AG09319 (cell line): ENCODE results near the gene HTR3B.
"Not testable (repeated sequence)": the region's sequence is repeated elsewhere in the genome, so short reads cannot be mapped to it uniquely, and the experiment has no call there.

ENCODE experiments used
- DNase-seq: peaks from one replicate; pipeline ENCODE4 v3.0.0-alpha.2; 2010; ENCODE audit warnings: low read depth; ENCODE audit errors: extremely low read depth
- TF ChIP-seq, protein P1 (sequence below): IDR thresholded peaks from 2 replicates; pipeline ENCODE4 v1.5.1; 2011; ENCODE audit warnings: low read depth, mild to moderate bottlenecking, inconsistent platforms, low read length, moderate library complexity

HTR3B gene

DNA sequence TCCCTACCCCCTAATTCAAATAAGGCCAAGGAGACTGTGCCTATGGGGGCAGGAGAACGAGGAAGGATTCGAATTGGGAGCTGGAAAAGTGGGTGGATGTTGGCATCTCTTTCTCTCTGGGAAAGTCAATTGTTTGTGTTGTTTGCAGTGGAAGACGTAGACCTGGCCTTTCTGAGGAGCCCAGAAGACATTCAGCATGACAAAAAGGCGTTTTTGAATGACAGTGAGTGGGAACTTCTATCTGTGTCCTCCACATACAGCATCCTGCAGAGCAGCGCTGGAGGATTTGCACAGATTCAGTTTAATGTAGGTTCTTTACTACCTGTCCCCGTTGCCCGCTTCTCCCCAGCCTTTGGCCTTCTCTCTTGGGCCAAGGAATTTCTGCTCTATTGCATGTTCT is 28.2 kb downstream of the HTR3B start:
- TF ChIP-seq, protein P1, sequence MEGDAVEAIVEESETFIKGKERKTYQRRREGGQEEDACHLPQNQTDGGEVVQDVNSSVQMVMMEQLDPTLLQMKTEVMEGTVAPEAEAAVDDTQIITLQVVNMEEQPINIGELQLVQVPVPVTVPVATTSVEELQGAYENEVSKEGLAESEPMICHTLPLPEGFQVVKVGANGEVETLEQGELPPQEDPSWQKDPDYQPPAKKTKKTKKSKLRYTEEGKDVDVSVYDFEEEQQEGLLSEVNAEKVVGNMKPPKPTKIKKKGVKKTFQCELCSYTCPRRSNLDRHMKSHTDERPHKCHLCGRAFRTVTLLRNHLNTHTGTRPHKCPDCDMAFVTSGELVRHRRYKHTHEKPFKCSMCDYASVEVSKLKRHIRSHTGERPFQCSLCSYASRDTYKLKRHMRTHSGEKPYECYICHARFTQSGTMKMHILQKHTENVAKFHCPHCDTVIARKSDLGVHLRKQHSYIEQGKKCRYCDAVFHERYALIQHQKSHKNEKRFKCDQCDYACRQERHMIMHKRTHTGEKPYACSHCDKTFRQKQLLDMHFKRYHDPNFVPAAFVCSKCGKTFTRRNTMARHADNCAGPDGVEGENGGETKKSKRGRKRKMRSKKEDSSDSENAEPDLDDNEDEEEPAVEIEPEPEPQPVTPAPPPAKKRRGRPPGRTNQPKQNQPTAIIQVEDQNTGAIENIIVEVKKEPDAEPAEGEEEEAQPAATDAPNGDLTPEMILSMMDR = no peak
- DNase-seq = no peak

DNA sequence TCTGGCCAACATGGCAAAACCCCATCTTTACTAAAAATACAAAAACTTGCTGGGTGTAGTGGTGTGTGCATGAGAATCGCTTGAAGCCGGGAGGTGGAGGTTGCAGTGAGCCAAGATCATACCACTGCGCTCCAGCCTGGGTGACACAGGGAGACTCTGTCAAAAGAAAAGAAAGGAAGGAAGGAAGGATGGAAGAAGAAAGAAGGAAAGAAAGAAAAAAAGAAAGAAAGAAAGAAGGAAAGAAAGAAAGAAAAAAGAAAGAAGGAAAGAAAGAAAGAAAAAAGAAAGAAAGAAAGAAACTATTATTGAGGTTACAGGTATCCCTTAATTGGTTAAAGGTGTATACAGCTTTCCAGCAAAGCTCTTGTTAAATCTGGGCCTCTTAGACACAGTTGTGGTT is 29.6 kb downstream of the HTR3B start:
- DNase-seq = not testable (repeated sequence)

DNA sequence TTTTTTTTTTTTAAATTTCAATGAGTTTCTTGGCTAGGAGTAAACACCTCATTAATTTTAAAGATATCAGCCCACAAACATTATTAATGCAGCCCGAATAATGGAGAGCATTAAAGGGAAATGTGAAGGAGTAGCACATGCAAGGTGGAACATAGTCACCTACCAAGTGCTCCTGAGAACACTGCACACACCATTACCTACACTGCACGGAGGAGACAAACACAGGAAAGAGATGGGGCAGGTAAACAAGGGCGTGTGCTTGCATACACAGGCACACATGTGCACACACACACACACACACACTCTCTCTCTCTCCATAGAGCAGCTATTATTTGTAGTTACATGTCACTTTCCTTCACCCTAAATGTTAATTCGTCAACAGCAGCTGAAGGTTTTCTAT is 30.2 kb downstream of the HTR3B start:
- DNase-seq = no peak
- TF ChIP-seq, protein P1 = no peak

DNA sequence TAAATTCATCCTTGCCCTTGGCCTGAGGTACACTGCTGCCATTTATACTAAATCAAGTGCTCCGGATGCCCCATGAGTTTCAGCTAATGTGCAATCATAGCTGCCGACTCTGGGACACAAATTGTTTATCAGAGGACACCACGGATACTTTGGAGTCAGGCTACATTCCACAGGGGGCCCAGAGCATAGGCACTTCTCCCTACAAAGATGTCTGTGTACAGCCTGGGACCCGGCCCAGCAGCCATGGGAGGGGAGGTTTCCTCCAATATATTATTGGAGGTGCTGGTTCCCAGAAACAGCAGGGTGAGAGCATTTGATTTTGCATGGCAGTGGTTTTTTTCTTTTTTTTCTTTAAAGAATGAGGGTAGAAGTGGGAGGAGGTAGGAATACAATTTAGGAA is 31.3 kb downstream of the HTR3B start:
- TF ChIP-seq, protein P1 = no peak
- DNase-seq = no peak

DNA sequence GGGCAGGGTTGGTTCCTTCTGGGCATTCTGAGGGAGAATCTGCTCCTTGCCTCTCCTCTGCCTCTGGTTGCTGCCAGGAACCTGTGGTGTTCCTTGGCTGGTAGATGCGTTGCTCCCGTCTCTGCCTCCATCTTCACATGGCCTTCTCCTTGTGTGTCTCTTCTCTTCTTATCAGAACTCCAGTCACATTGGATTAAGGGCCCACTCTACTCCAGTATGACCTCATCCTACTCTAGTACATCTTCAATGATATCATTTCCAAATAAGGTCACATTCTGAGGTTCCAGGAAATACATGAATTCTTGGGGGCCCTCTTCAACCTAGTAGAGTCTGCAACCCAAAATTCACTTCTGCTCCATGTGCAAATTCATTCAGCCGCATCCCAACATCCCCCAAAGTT is 33.3 kb downstream of the HTR3B start:
- TF ChIP-seq, protein P1 = no peak
- DNase-seq = no peak

DNA sequence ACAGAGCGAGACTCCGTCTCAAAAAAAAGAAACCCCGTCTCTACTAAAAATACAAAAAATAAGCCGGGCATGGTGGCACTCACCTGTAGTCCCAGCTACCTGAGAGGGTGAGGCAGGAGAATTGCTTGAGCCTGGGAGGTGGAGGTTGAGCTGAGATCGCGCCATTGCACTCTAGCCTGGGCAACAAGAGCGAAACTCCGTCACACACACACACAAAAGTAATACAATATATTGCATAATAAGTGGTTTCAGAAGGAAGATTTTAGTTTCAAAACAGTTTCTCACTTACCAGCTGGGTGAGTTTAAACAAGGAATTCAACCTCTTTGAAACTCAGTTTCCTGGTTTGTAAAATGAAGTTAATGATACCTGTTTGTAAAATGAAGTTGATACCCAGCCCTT is 37.7 kb downstream of the HTR3B start:
- TF ChIP-seq, protein P1 = no peak

DNA sequence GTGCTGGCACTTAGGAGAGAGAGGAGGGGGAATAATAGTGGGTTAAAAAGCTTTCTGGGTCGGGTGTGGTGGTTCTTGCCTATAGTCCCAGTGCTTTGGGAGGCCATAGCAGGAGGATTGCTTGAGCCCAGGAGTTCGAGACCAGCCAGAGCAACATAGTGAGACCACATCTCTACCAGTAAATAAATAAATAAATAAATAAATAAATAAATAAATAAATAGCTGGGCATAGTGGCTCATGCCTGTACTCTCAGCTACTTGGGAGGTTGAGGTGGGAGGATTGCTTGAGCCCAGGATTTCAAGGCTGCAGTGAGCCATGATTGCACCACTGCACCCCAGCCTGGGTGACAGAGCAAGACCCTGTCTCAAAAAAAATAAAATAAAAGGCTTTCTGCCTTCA is 41.6 kb downstream of the HTR3B start:
- not testable (repeated sequence) for DNase-seq

More for the DNA sequence above, 37.7 kb downstream of the HTR3B start:
- DNase-seq = no peak

DNA sequence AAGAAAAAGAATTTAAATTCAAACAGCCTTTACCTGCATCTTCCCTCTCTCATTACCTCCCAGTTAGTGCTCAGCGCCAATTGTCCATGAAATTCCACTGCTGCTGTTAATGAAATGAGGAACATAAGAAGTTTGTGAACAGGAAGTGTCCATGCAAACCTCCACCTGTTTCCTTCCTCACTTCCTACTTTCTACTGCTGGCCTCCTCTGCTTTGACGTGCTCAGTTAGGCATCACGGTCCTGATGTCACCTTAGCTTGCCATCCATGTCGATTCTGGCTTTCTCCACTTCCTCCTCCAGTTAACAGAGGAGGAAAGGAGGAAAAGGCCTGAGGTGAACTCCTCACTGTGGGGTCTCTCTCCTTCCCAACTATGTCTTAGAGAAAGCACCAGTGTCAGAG is 43.4 kb downstream of the HTR3B start:
- TF ChIP-seq, protein P1 = no peak
- DNase-seq = no peak

DNA sequence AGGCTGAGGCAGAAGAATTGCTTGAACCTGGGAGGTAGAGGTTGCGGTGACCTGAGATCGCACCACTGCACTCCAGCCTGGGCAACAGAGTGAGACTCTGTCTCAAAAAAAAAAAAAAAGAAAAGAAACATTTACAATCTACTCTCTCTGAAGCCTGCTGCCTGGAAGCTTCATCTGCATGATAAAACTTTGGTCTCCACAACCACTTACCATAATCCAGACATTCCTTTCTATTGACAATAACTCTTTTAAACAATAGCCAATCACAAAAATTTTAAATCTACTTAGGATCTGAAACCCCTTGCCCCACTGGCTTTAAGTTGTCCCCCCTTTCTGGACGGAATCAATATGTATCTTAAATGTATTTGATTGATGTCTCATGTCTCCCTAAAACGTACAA is 45.3 kb downstream of the HTR3B start:
- no peak for DNase-seq
- TF ChIP-seq, protein P1 = no peak
